IPS-20b (cell line): ENCODE results near the gene GLI3.
"Not testable (repeated sequence)": the region's sequence is repeated elsewhere in the genome, so short reads cannot be mapped to it uniquely, and the experiment has no call there.

Experiments
- H3K27ac ChIP-seq: one replicate; pipeline ENCODE4 v1.5.1; 2013; ENCODE audit warnings: low read length
- H3K27me3 ChIP-seq: 2 replicates; pipeline ENCODE4 v1.6.1; 2013; ENCODE audit warnings: mild to moderate bottlenecking, low read length, inconsistent platforms; ENCODE audit not compliant: insufficient read depth
- H3K36me3 ChIP-seq: 2 replicates; pipeline ENCODE4 v1.6.1; 2013; ENCODE audit warnings: low read depth, mild to moderate bottlenecking, inconsistent platforms, low read length, moderate library complexity; ENCODE audit not compliant: insufficient read depth
- H3K4me1 ChIP-seq: 2 replicates; pipeline ENCODE4 v1.6.1; 2013; ENCODE audit warnings: mild to moderate bottlenecking, control low read depth, inconsistent platforms, low read length, moderate library complexity; ENCODE audit not compliant: insufficient read depth
- H3K4me3 ChIP-seq: 2 replicates; pipeline ENCODE4 v1.5.1; 2013; ENCODE audit warnings: mild to moderate bottlenecking, low read length, inconsistent platforms
- H3K9ac ChIP-seq: 2 replicates; pipeline ENCODE4 v1.6.1; 2013; ENCODE audit warnings: low read depth, mild to moderate bottlenecking, inconsistent platforms, low read length, moderate library complexity
- H3K9me3 ChIP-seq: 2 replicates; pipeline ENCODE4 v1.6.1; 2013; ENCODE audit warnings: mild to moderate bottlenecking, low read depth, low read length, inconsistent platforms; ENCODE audit not compliant: insufficient read depth

GLI3 gene

DNA sequence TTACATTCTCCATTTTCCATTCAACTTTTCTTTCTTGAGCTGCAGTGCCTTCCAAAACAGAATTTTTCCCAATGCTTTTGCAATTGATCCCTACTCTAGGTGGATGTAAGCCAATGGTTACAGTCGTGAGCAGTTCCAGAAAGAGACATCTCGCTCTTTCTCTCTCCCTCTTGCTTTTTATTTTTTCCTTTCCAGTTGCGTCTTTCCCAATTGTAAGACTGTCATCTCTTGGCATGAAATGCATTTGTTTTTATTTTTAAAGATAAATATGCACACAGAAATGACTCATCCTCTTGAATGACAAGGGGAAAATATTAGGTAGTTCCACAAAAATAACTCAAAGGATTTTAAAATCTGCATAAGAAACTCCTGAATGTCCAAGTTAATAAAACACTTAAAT, 25.1 kb downstream of the GLI3 start:
- peaks cover 51% of the 10 kb centered on the region for H3K4me1 ChIP-seq
- H3K27me3 ChIP-seq = no peaks in the 10 kb centered on the region
- no peaks in the 10 kb centered on the region for H3K36me3 ChIP-seq

DNA sequence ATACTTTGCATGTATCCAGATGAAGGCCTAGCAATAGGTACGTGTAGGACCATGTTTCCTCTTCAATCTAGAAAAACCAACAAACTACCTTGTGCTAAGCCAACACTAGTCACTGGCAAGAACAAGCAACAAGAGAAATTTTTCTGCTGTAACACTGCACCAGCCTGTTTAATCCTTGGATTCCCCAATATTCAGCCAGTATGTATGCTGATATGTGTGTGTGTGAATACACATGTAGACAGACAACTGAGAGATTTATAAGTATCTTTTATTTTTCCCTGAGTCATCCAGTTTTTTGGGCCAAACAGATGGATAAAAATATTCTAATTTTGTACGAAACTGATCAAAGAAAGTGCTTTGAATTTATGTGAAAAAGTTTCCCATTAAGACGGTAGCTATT, 26.2 kb downstream of the GLI3 start:
- Histone ChIP-seq H3K9ac (no peak overlapping the region; the same call in 1 of the 2 replicates), H3K4me1 (peaks cover 51% of the 10 kb centered on the region), H3K36me3 (no peaks in the 10 kb centered on the region), H3K27ac (peak overlapping the region; percentile 34), H3K9me3 (no peaks in the 10 kb centered on the region), H3K27me3 (no peaks in the 10 kb centered on the region), H3K4me3 (no peak overlapping the region)

More for the DNA sequence above, 25.1 kb downstream of the GLI3 start:
- Histone ChIP-seq H3K9me3 (no peaks in the 10 kb centered on the region), H3K27ac (no peak overlapping the region), H3K9ac (no peak overlapping the region), H3K4me3 (no peak overlapping the region; the same call in 1 of the 2 replicates)

DNA sequence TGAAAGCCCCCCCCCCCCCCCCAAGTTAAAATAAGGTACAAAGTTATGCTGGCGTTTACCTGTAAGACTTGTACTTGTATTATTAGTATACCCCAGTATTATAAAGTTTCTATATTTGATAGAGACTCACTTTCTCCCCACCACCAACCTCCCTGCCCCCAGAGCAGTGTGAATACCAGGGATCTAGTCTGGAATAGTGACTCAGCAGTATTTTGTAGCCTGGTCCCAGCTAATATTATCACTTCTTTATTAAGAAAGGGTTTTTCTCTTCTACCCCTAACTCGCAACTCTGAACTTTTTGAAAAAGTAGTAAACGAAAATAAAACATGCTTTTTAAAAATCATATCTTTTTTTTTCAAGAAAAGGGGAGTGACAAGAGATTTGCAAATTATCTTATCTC, 26.7 kb downstream of the GLI3 start:
- no peaks in the 10 kb centered on the region for H3K27me3 ChIP-seq
- H3K27ac ChIP-seq = peak overlapping the region; percentile 34
- no peak overlapping the region for H3K4me3 ChIP-seq
- H3K9me3 ChIP-seq = no peaks in the 10 kb centered on the region
- peaks cover 50% of the 10 kb centered on the region for H3K4me1 ChIP-seq
- no peak overlapping the region; the same call in 1 of the 2 replicates for H3K9ac ChIP-seq
- H3K36me3 ChIP-seq = no peaks in the 10 kb centered on the region

DNA sequence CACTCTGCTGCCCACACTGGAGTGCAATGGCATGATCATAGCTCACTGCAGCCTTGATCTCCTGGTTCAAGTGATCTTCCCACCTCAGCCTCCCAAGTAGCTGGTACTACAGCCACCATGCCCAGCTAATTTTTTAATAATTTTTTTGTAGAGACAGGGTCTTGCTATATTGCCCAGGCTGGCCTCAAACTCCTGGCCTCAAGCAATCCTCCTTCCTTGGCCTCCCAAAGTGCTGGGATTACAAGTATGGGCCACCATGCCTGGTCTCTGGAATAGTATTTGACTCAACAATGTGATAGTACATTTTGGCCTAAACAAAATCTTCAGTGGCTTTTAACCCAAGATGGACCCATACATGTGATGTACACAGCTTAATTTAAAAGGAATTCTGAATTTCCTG, 27.9 kb downstream of the GLI3 start:
- not testable (repeated sequence) for H3K36me3 ChIP-seq, H3K9me3 ChIP-seq, H3K9ac ChIP-seq, H3K4me3 ChIP-seq, H3K27ac ChIP-seq, H3K27me3 ChIP-seq
- H3K4me1 ChIP-seq = peaks cover 38% of the 10 kb centered on the region

DNA sequence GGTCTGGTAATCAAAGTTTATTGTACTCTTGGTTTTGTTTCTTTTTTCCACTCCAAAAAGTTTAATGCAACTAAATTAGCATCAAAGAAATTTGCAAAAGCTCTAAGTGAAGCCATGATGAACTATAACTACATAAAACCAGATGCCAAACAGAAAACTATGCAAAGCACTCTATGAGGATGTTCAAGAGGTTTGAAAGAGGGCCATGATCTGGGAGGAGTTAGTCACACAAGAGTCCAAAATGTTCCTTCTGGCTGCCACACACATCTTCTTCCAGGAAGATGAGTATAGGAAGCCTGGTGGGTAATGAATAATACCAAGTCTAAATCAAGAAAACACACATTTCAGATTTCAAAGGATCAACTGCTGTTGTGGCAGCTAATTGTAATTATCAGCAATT, 28.4 kb downstream of the GLI3 start:
- H3K36me3 ChIP-seq = no peaks in the 10 kb centered on the region
- H3K4me1 ChIP-seq = peaks cover 33% of the 10 kb centered on the region
- no peak overlapping the region for H3K27ac ChIP-seq
- no peaks in the 10 kb centered on the region for H3K9me3 ChIP-seq
- no peaks in the 10 kb centered on the region for H3K27me3 ChIP-seq
- H3K4me3 ChIP-seq = no peak overlapping the region
- no peak overlapping the region for H3K9ac ChIP-seq

DNA sequence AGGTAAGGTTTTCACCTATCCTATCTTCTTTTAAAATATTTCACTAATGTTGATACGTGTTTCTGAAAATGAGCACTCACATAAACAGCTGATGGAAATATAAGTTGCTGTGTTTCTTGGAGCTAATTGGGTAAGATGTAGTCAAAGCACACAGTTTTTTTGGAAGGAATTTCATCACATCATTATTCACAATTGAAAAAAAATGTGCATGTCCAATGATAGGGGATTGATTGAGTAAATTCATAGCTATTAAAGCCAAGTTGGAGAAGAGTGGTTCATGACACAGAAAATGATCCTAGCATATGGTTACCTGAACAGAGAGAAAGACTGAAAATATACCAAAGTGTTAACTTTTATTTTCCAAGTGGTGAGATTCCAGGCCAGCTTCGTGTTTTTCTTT, 29.6 kb downstream of the GLI3 start:
- Histone ChIP-seq H3K27ac (no peak overlapping the region), H3K27me3 (no peaks in the 10 kb centered on the region), H3K4me1 (peaks cover 22% of the 10 kb centered on the region), H3K9me3 (no peaks in the 10 kb centered on the region), H3K36me3 (no peaks in the 10 kb centered on the region), H3K4me3 (no peak overlapping the region), H3K9ac (no peak overlapping the region)

DNA sequence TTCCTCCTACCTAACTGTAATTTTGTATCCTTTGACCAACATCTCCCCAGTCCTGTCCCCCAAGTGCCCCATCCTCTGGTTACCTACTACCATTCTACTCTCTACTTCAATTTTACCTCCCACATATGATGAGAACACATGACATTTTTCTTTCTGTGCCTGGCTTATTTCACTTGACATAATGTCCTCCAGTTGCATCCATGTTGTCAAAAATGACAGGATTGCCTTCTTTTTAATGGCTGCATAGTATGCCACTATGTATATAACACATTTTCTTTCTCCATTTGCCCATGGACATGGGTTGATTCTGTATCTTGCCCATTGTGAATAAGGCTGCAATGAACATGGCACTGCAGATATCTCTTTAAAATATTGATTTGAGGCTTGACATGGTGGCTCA, 33.7 kb downstream of the GLI3 start:
- Histone ChIP-seq H3K4me3 (no peak overlapping the region), H3K9me3 (no peaks in the 10 kb centered on the region), H3K27me3 (no peaks in the 10 kb centered on the region), H3K27ac (no peak overlapping the region), H3K4me1 (no peaks in the 10 kb centered on the region), H3K36me3 (no peaks in the 10 kb centered on the region), H3K9ac (no peak overlapping the region)

DNA sequence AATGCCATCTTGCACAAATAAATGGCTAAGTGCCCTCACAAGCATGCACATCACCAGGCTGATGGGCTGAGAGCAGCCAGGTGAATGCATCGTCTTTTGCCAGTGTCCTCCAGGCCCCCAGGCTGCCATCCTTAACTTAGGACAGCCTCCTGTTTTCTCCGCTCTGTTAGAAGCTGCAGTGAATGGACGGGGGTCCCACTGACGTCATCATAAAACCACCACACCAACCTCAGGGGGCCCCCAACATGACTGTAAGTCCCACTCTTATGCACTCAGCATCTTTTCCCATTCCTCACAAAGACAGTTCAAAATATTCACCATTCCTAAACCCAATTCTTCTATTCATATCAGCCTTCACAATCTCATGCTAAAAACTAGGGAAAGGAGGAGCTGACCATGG, 34.4 kb downstream of the GLI3 start:
- H3K36me3 ChIP-seq = no peaks in the 10 kb centered on the region; the same call in 1 of the 2 replicates
- H3K27ac ChIP-seq = no peak overlapping the region
- H3K4me3 ChIP-seq = no peak overlapping the region
- H3K27me3 ChIP-seq = no peaks in the 10 kb centered on the region
- no peaks in the 10 kb centered on the region; the same call in 1 of the 2 replicates for H3K4me1 ChIP-seq
- H3K9me3 ChIP-seq = no peaks in the 10 kb centered on the region
- no peak overlapping the region for H3K9ac ChIP-seq

DNA sequence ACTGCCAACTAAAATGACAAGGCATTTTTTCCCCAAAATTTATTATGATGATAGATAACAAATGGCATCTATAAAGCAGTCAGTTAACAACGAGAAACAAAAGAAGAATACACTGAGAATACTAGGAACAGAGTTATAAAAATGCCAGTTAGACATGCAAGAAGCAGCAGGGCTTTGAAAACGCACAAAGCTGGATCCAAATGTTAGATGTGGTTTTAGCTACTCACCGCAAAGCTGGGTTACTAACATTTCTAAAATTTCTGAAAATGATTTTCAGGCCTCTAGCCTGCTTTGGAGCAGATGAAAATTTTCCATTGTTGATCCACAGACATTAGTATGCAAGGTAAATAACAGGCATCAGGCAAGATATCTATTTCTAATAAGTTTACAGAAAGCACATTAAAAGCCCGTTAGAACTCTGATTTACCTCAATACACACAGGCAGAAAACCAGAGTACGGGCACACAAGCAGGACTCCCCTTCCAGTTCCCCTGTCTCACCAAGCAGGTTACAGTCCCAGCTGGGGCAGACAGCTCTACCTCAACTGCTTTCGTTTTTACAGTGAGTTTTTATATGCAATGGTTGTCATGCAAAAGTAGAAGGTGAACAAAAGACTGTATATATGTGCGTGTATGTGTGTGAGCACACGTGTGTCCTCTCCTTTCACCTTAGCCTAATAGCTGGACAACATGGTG, 37.9 kb downstream of the GLI3 start:
- Histone ChIP-seq H3K9ac (no peak overlapping the region), H3K4me1 (no peaks in the 10 kb centered on the region; the same call in 1 of the 2 replicates)

DNA sequence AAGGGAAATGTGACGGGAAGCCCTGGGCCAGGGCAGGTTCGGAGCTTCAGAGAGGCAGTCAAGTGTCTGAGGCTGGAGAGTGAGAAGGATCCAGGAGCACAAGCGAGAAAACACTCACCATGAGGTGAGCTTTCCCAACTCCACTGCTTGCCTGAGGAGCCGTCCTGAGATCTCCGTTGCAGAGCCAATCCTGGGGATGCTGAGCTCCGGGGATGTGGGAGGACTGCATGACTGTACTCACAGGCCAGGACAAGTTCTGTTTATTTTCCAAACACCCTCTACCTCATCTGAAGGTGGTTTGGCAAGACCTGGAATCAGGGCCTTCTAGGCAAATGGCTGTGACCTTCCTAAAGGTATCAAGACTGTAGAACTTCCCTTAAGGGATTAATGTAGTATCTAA, 38.7 kb downstream of the GLI3 start:
- Histone ChIP-seq H3K36me3 (peaks cover 3% of the 10 kb centered on the region; the same call in 1 of the 2 replicates), H3K9ac (no peak overlapping the region), H3K27ac (no peak overlapping the region), H3K4me3 (no peak overlapping the region), H3K9me3 (no peaks in the 10 kb centered on the region), H3K4me1 (peaks cover 7% of the 10 kb centered on the region; the same call in 1 of the 2 replicates), H3K27me3 (no peaks in the 10 kb centered on the region)

More for the DNA sequence above, 37.9 kb downstream of the GLI3 start:
- no peaks in the 10 kb centered on the region for H3K9me3 ChIP-seq
- no peak overlapping the region for H3K27ac ChIP-seq
- no peaks in the 10 kb centered on the region for H3K27me3 ChIP-seq
- peaks cover 3% of the 10 kb centered on the region; the same call in 1 of the 2 replicates for H3K36me3 ChIP-seq
- H3K4me3 ChIP-seq = no peak overlapping the region

DNA sequence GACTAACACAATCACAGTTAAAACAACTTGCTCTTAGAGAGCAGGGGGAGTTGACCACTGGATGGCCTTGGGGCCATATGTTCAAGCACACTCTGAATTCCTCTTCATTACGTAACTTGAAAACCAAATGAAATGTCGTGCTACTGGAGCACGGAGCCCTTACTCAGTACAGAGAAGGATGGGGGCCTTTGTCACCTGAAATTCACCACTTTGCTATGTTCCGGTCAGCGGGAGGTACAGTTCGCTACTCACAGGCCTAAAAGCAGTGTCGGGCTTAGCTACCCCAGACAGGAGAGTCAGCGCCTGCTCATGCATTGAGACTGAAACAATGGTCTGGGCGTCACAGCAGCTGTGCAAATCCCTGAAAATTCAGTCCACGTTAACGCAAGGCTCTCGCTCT, 39.6 kb downstream of the GLI3 start:
- Histone ChIP-seq H3K4me3 (no peak overlapping the region), H3K27ac (no peak overlapping the region), H3K9ac (no peak overlapping the region), H3K27me3 (no peaks in the 10 kb centered on the region), H3K36me3 (peaks cover 3% of the 10 kb centered on the region; the same call in 1 of the 2 replicates), H3K9me3 (no peaks in the 10 kb centered on the region), H3K4me1 (peaks cover 11% of the 10 kb centered on the region; the same call in 1 of the 2 replicates)

DNA sequence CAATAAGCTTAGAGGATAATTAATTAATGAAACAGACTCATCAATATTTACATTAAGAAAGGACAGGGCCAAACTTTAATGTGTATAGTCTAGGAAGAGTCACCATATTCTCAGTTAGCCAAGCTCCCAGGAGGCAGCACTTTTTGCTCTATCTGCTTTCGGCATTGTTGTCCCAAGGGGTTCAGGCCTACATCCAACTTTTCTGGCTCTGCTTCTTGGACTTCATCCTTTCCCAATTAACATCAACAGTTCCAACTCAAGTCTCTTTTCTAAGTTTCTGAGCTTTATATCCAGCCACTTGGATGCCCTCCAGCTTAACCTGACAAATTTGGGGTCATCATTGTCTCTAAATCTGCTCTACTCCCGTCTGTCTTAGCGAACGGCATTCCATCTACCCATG, 42.8 kb downstream of the GLI3 start:
- Histone ChIP-seq H3K27me3 (no peaks in the 10 kb centered on the region), H3K27ac (no peak overlapping the region), H3K4me3 (no peak overlapping the region)

More for the DNA sequence above, 42.8 kb downstream of the GLI3 start:
- peaks cover 11% of the 10 kb centered on the region; the same call in 1 of the 2 replicates for H3K4me1 ChIP-seq
- H3K9ac ChIP-seq = no peak overlapping the region
- peaks cover 3% of the 10 kb centered on the region; the same call in 1 of the 2 replicates for H3K36me3 ChIP-seq
- H3K9me3 ChIP-seq = no peaks in the 10 kb centered on the region
